Measurements from ENCODE around the gene FGF11.

DNA sequence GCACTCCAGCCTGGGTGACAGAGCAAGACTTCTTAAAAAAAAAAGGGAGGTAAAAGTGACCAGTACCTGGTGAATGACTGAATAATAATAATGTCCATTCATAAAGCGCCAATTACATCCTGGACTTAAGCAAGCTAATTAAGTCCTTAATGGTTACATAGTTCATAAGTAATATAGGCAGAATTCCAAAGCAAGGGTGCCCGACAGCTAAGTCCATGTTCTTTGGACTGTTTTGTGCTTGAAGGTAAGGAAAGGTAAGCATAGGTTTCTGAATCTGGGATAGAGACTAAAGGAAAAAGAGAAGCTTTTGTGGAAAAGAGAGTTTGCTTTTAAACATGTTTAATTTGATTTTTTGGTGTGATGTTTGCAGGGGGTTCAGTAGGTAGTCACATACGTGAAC, 54.6 kb downstream of the FGF11 start:
- no peak for TF ChIP-seq JUN (IDR thresholded peaks at IDR 0.05; ENCODE audit: borderline replicate concordance, insufficient read depth, insufficient read length, low read depth)
- TF ChIP-seq, protein P1, sequence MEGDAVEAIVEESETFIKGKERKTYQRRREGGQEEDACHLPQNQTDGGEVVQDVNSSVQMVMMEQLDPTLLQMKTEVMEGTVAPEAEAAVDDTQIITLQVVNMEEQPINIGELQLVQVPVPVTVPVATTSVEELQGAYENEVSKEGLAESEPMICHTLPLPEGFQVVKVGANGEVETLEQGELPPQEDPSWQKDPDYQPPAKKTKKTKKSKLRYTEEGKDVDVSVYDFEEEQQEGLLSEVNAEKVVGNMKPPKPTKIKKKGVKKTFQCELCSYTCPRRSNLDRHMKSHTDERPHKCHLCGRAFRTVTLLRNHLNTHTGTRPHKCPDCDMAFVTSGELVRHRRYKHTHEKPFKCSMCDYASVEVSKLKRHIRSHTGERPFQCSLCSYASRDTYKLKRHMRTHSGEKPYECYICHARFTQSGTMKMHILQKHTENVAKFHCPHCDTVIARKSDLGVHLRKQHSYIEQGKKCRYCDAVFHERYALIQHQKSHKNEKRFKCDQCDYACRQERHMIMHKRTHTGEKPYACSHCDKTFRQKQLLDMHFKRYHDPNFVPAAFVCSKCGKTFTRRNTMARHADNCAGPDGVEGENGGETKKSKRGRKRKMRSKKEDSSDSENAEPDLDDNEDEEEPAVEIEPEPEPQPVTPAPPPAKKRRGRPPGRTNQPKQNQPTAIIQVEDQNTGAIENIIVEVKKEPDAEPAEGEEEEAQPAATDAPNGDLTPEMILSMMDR (IDR thresholded peaks at IDR 0.05; ENCODE audit: extremely low read depth in 1 of 2, insufficient read depth in 1 of 2, low read depth in 1 of 2, low read length in 2 of 2) = no peak
- TF ChIP-seq POLR2A (IDR thresholded peaks at IDR 0.05; ENCODE audit: low read depth, low read length) = no peak
- TF ChIP-seq POLR2AphosphoS5 (IDR thresholded peaks at IDR 0.05; ENCODE audit: insufficient read depth, low read depth, low read length) = no peak
- TF ChIP-seq EZH2 (IDR thresholded peaks at IDR 0.05; ENCODE audit: borderline replicate concordance, low read depth, low read length, severe bottlenecking) = no peak
- TF ChIP-seq, protein P2, sequence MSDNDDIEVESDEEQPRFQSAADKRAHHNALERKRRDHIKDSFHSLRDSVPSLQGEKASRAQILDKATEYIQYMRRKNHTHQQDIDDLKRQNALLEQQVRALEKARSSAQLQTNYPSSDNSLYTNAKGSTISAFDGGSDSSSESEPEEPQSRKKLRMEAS (IDR thresholded peaks at IDR 0.05; ENCODE audit: insufficient read depth, insufficient read length) = no peak
- TF ChIP-seq MYC (IDR thresholded peaks at IDR 0.05; ENCODE audit: low read depth, low read length) = no peak
- no peak for TF ChIP-seq GATA2 (IDR thresholded peaks at IDR 0.05; ENCODE audit: insufficient read depth, insufficient read length, low read depth, low read length)
- no peak for TF ChIP-seq FOS (IDR thresholded peaks at IDR 0.05; ENCODE audit: borderline replicate concordance, insufficient read depth, low read length)
